OCI-LY7 (cell line): ENCODE data around the gene FASTKD2. TPM values are rescaled to one million over a fixed set of nuclear protein-coding genes. Genes with fewer than 3 reads are reported as not detected.

Source experiments
- BruUV-seq: library from RNA; stranded (reverse); fragments of 400-500 nt; replicated peaks from 2 replicates; lab custom pipeline; 2021; lab: Mats Ljungman, UMichigan
- CTCF ChIA-PET: fragments of 300-600 bp; sonication (Branson Sonifier 250); formaldehyde crosslinking; loops from one replicate; lab custom pipeline; 2022; ENCODE audit warnings: antibody characterized with exemption; ENCODE audit not compliant: unreplicated experiment; lab: Charles Lee
- POLR2A ChIA-PET: fragments of 300-600 bp; sonication (Branson Sonifier 250); formaldehyde crosslinking; loops from one replicate; lab custom pipeline; 2022; ENCODE audit warnings: antibody characterized with exemption; lab: Charles Lee
- DNase-seq: peaks from one replicate; pipeline ENCODE4 v3.0.0-alpha.2; 2015; ENCODE audit warnings: low spot score
- H2AFZ ChIP-seq: fragments of 200-600 bp; sonication (generic), shearing (Covaris generic); 2 replicates; pipeline ENCODE4 v1.6.1; 2014; ENCODE audit warnings: mild to moderate bottlenecking, antibody characterized with exemption, low read length, moderate library complexity
- H3K27ac ChIP-seq: fragments of 200-600 bp; sonication (generic); 2 replicates; pipeline ENCODE4 v1.5.1; 2014; ENCODE audit warnings: mixed run types, low read depth, mild to moderate bottlenecking, moderate library complexity, low read length, inconsistent platforms; ENCODE audit not compliant: poor library complexity, severe bottlenecking
- H3K36me3 ChIP-seq: fragments of 200-600 bp; sonication (generic); 2 replicates; pipeline ENCODE4 v1.6.1; 2014; ENCODE audit warnings: mild to moderate bottlenecking, antibody characterized with exemption, low read length, moderate library complexity, mixed read lengths; ENCODE audit not compliant: insufficient read depth
- H3K4me1 ChIP-seq: fragments of 200-600 bp; sonication (generic); 2 replicates; pipeline ENCODE4 v1.5.1; 2014; ENCODE audit warnings: mild to moderate bottlenecking, low read length; ENCODE audit not compliant: insufficient read depth, poor library complexity, severe bottlenecking
- H3K4me2 ChIP-seq: fragments of 200-600 bp; sonication (generic); 2 replicates; pipeline ENCODE4 v1.6.1; 2014; ENCODE audit warnings: mild to moderate bottlenecking, low read length
- H3K4me3 ChIP-seq: fragments of 200-600 bp; sonication (generic); 2 replicates; pipeline ENCODE4 v1.5.1; 2014; ENCODE audit warnings: mild to moderate bottlenecking, low read depth, low read length; ENCODE audit not compliant: poor library complexity, severe bottlenecking
- H3K79me2 ChIP-seq: fragments of 200-600 bp; sonication (generic); 2 replicates; pipeline ENCODE4 v1.6.1; 2016; ENCODE audit warnings: low read depth, mild to moderate bottlenecking, low read length, moderate library complexity, mixed read lengths; ENCODE audit not compliant: insufficient read depth
- H3K9me2 ChIP-seq: fragments of 200-600 bp; sonication (generic); 2 replicates; pipeline ENCODE4 v1.6.1; 2016; ENCODE audit warnings: mild to moderate bottlenecking, low read length, mixed read lengths; ENCODE audit not compliant: insufficient read depth
- H3K9me3 ChIP-seq: fragments of 200-600 bp; sonication (generic); 2 replicates; pipeline ENCODE4 v1.6.1; 2014; ENCODE audit warnings: mild to moderate bottlenecking, mixed run types, low read length, mixed read lengths
- H4K20me1 ChIP-seq: fragments of 200-600 bp; sonication (generic); 2 replicates; pipeline ENCODE4 v1.6.1; 2014; ENCODE audit warnings: mild to moderate bottlenecking, antibody characterized with exemption, low read length, moderate library complexity, mixed read lengths; ENCODE audit not compliant: insufficient read depth
- CTCF ChIP-seq: fragments of 200-600 bp; sonication (generic); conservative IDR thresholded peaks from 2 replicates; pipeline ENCODE4 v1.5.1; 2014; ENCODE audit warnings: mild to moderate bottlenecking, antibody characterized with exemption, low read length, moderate library complexity, mixed read lengths
- EZH2phosphoT487 ChIP-seq: fragments of 200-600 bp; sonication (generic); IDR thresholded peaks from 2 replicates; pipeline ENCODE4 v1.6.1; 2018; ENCODE audit warnings: low read depth, borderline replicate concordance, mild to moderate bottlenecking, mixed run types, antibody characterized with exemption, low read length, moderate library complexity, mixed read lengths
- intact Hi-C: fragments of 100-400 bp; cut with micrococcal nuclease; formaldehyde crosslinking; loops from one replicate; pipeline ENCODE4 v1.10.0; 2022; ENCODE audit not compliant: unreplicated experiment
- total RNA-seq, 2 experiments: library from RNA; depleted of rRNA in 1 of 2; stranded (reverse); fragments of >200 nt in 1 of 2; shearing (Covaris generic) in 1 of 2; gene quantifications; 2 replicates each; pipeline ENCODE4 v1.2.3, GENCODE V29; 2014 to 2022

FASTKD2 gene
- total RNA-seq, 2 experiments from 2014 or later = 17.0 to 20.9 TPM

GRCh38 chr2:206740800-206741199 lies 24.6 kb upstream of the FASTKD2 start:
- CTCF ChIA-PET = no interaction called here
- intact Hi-C loops = no loop called here

GRCh38 chr2:206756816-206757215 lies 8.6 kb upstream of the FASTKD2 start:
- CTCF ChIA-PET = no interaction called here

More at GRCh38 chr2:206740800-206741199, 24.6 kb upstream of the FASTKD2 start:
- POLR2A ChIA-PET = interaction anchor here (1.6 kb wide), 1 partner anchor 44 kb away, joined by 4 read pairs; no protein-coding TSS in a partner anchor
- Histone ChIP-seq H3K9me3 (no peaks in the 10 kb centered on the region), H3K4me1 (no peaks in the 10 kb centered on the region), H3K4me2 (no peak overlapping the region), H2AFZ (no peak overlapping the region), H3K36me3 (no peaks in the 10 kb centered on the region), H3K27ac (no peak overlapping the region), H4K20me1 (no peaks in the 10 kb centered on the region), H3K4me3 (no peak overlapping the region), H3K9me2 (no peaks in the 10 kb centered on the region), H3K79me2 (no peaks in the 10 kb centered on the region)
- DNase-seq = no peak
- TF ChIP-seq CTCF = no peak
- TF ChIP-seq EZH2phosphoT487 = no peak
- no TSS peak for BruUV-seq

More at GRCh38 chr2:206756816-206757215, 8.6 kb upstream of the FASTKD2 start:
- DNase-seq = no peak
- Histone ChIP-seq H3K27ac (no peak overlapping the region), H3K36me3 (no peaks in the 10 kb centered on the region), H3K4me3 (no peak overlapping the region), H3K9me3 (no peaks in the 10 kb centered on the region), H3K9me2 (no peaks in the 10 kb centered on the region), H2AFZ (no peak overlapping the region), H3K4me1 (no peaks in the 10 kb centered on the region), H3K4me2 (no peak overlapping the region), H3K79me2 (no peaks in the 10 kb centered on the region), H4K20me1 (no peaks in the 10 kb centered on the region)
- TF ChIP-seq EZH2phosphoT487 (no peak), CTCF (no peak)
- POLR2A ChIA-PET = interaction anchor here (1.1 kb wide), 1 partner anchor 513 kb away, joined by 4 read pairs; no protein-coding TSS in a partner anchor
- BruUV-seq = no TSS peak
- intact Hi-C loops = no loop called here
